MCF 10A (cell line): ENCODE data around the gene LRCH2. TPM values are rescaled to one million over a fixed set of nuclear protein-coding genes. Genes with fewer than 3 reads are reported as not detected.

Experiments
- BruUV-seq: library from RNA; stranded (reverse); fragments of 400-500 nt; replicated peaks from 2 replicates; lab custom pipeline; 2021; lab: Mats Ljungman, UMichigan
- CTCF ChIA-PET: fragments of 300-600 bp; sonication (Branson Sonifier 250); formaldehyde crosslinking; extraction: SDS; loops from one replicate; lab custom pipeline; 2021; ENCODE audit warnings: antibody characterized with exemption, inconsistent platforms; lab: Yijun Ruan, JAX
- POLR2A ChIA-PET: fragments of 300-600, 350-650 bp; sonication (Branson Sonifier 250); formaldehyde crosslinking; extraction: SDS; loops from one replicate; lab custom pipeline; 2020; ENCODE audit warnings: antibody characterized with exemption, inconsistent platforms; lab: Yijun Ruan, JAX
- DNase-seq: peaks from one replicate; pipeline ENCODE4 v3.0.0-alpha.2; 2018; ENCODE audit not compliant: unreplicated experiment
- H3K27ac Mint-ChIP-seq: one replicate; pipeline ENCODE4 v1.8.0; 2022; ENCODE audit warnings: mild to moderate bottlenecking, low read depth, mixed read lengths; ENCODE audit not compliant: unreplicated experiment
- H3K27me3 Mint-ChIP-seq: one replicate; pipeline ENCODE4 v1.8.0; 2022; ENCODE audit warnings: mixed read lengths; ENCODE audit not compliant: insufficient read depth, unreplicated experiment
- H3K36me3 Mint-ChIP-seq: one replicate; pipeline ENCODE4 v1.8.0; 2022; ENCODE audit warnings: mild to moderate bottlenecking, moderate library complexity, mixed read lengths; ENCODE audit not compliant: insufficient read depth, unreplicated experiment
- H3K4me1 Mint-ChIP-seq: one replicate; pipeline ENCODE4 v1.8.0; 2022; ENCODE audit warnings: mixed read lengths; ENCODE audit not compliant: insufficient read depth, unreplicated experiment
- H3K4me3 Mint-ChIP-seq: one replicate; pipeline ENCODE4 v1.8.0; 2022; ENCODE audit warnings: mild to moderate bottlenecking, moderate library complexity, mixed read lengths; ENCODE audit not compliant: unreplicated experiment
- H3K9me3 Mint-ChIP-seq: one replicate; pipeline ENCODE4 v1.8.0; 2022; ENCODE audit warnings: mixed read lengths; ENCODE audit not compliant: unreplicated experiment
- CTCF ChIP-seq: fragments of 200-600 bp; IDR thresholded peaks from one replicate; pipeline ENCODE4 v1.8.0; 2022; ENCODE audit warnings: antibody characterized with exemption, mild to moderate bottlenecking; ENCODE audit not compliant: unreplicated experiment
- intact Hi-C: fragments of 100-400 bp; cut with micrococcal nuclease; formaldehyde crosslinking; loops from 2 replicates; pipeline ENCODE4 v1.14.1; 2022
- total RNA-seq: library from RNA; stranded (reverse); gene quantifications from 2 replicates; pipeline ENCODE4 v1.2.3, GENCODE V29; 2022

LRCH2 gene
- total RNA-seq, 1 experiment from 2014 or later, result 0.68 TPM

GRCh38 chrX:115189110-115189509 lies 44.8 kb downstream of the LRCH2 start, which contains the start of gene RBMXL3:
Gene RBMXL3 (plus strand): TSS chrX:115189410. CDS start chrX:115189442, 32 bp downstream.
- intact Hi-C loops, result no loop called here

GRCh38 chrX:115183980-115184379 lies 49.9 kb downstream of the LRCH2 start:
- Mint-ChIP-seq H3K36me3 (no peaks in the 10 kb centered on the region), H3K4me3 (no peak overlapping the region), H3K27ac (no peak overlapping the region), H3K27me3 (peaks cover 20% of the 10 kb centered on the region), H3K9me3 (peaks cover 3% of the 10 kb centered on the region), H3K4me1 (no peaks in the 10 kb centered on the region)
- TF ChIP-seq CTCF, result no peak
- intact Hi-C loops, result no loop called here
- BruUV-seq, result no TSS peak
- ChIA-PET CTCF (no interaction called here), POLR2A (no interaction called here)
- no peak for DNase-seq

More at GRCh38 chrX:115189110-115189509, 44.8 kb downstream of the LRCH2 start, which contains the start of gene RBMXL3:
- H3K9me3 Mint-ChIP-seq, result peaks cover 7% of the 10 kb centered on the region
- ChIA-PET CTCF (no interaction called here), POLR2A (no interaction called here)
- H3K36me3 Mint-ChIP-seq, result no peaks in the 10 kb centered on the region
- no peaks in the 10 kb centered on the region for H3K4me1 Mint-ChIP-seq
- no peak for TF ChIP-seq CTCF
- H3K27me3 Mint-ChIP-seq, result peaks cover 12% of the 10 kb centered on the region
- H3K27ac Mint-ChIP-seq, result no peak within 1 kb of the TSS
- H3K4me3 Mint-ChIP-seq, result no peak within 1 kb of the TSS
- no TSS peak for BruUV-seq
- DNase-seq, result no peak

GRCh38 chrX:115178473-115178872 lies 55.4 kb downstream of the LRCH2 start:
- no peak overlapping the region for H3K27ac Mint-ChIP-seq
- H3K27me3 Mint-ChIP-seq, result peaks cover 41% of the 10 kb centered on the region
- ChIA-PET POLR2A (no interaction called here), CTCF (no interaction called here)
- H3K4me1 Mint-ChIP-seq, result no peaks in the 10 kb centered on the region
- no TSS peak for BruUV-seq
- no peak for DNase-seq
- intact Hi-C loops, result no loop called here
- no peaks in the 10 kb centered on the region for H3K36me3 Mint-ChIP-seq
- H3K4me3 Mint-ChIP-seq, result no peak overlapping the region
- no peak for TF ChIP-seq CTCF
- H3K9me3 Mint-ChIP-seq, result no peaks in the 10 kb centered on the region

GRCh38 chrX:115177932-115178331 lies 56.0 kb downstream of the LRCH2 start:
- H3K4me1 Mint-ChIP-seq, result no peaks in the 10 kb centered on the region
- no peaks in the 10 kb centered on the region for H3K9me3 Mint-ChIP-seq
- TF ChIP-seq CTCF, result no peak
- H3K36me3 Mint-ChIP-seq, result no peaks in the 10 kb centered on the region
- ChIA-PET POLR2A (interaction anchor here (0.6 kb wide), 1 partner anchor 31 kb away, joined by 3 read pairs; no protein-coding TSS in a partner anchor), CTCF (no interaction called here)
- BruUV-seq, result no TSS peak
- intact Hi-C loops, result no loop called here
- peaks cover 46% of the 10 kb centered on the region for H3K27me3 Mint-ChIP-seq
- H3K4me3 Mint-ChIP-seq, result no peak overlapping the region
- DNase-seq, result peak; percentile 19
- no peak overlapping the region for H3K27ac Mint-ChIP-seq
